PC-9 (cell line): ENCODE measurements around the gene ADAMTS12.

Source experiments
- CTCF ChIP-seq: fragments of 200-600 bp; sonication (generic); conservative IDR thresholded peaks from 2 replicates; pipeline ENCODE4 v1.6.1; 2017; ENCODE audit warnings: mixed run types, antibody characterized with exemption, mild to moderate bottlenecking, moderate library complexity
- EZH2 ChIP-seq: fragments of 200-600 bp; sonication (generic); IDR thresholded peaks from 2 replicates; pipeline ENCODE4 v1.8.0; 2017; ENCODE audit warnings: antibody characterized with exemption, low read depth

DNA sequence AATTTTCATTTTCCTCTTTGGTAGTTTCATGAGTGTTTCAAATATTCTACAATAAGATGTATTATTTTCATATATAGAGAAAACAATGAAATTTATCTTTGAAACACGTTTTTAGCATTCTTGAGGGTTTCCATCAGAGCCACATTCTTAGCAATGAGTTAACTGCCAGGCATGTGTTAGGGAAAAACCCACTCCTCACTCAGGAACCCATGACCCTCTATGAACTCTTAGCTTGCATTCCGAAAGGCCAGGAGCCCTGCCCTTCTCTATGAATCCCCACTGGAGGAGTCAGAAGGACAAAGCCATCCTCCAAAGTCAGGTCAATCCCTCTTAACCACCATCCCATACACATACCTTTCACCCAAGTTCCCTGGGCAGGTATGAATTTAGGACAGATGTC is 57.5 kb downstream of the ADAMTS12 start:
- no peak for TF ChIP-seq EZH2
- TF ChIP-seq CTCF, result no peak
